Suprapubic skin (tissue), 3 donors: ENCODE measurements around the gene PLXNC1.

Experiments used
- POLR2A ChIP-seq, 2 donors: fragments of 450-650 bp; IDR thresholded peaks; one replicate each; pipeline ENCODE4 v1.6.1; 2017; ENCODE audit warnings: antibody characterized with exemption in 2 of 2, mild to moderate bottlenecking in 2 of 2, moderate library complexity in 2 of 2
- TF ChIP-seq, protein P1 (sequence below), 2 donors: fragments of 200-600 bp in 1 of 2; fragments of 450-650 bp in 1 of 2; sonication (generic) in 1 of 2; IDR thresholded peaks; one replicate each; pipeline ENCODE4 v1.5.1; 2016 to 2019; ENCODE audit warnings: antibody characterized with exemption in 2 of 2, mild to moderate bottlenecking in 1 of 2, moderate library complexity in 1 of 2

DNA sequence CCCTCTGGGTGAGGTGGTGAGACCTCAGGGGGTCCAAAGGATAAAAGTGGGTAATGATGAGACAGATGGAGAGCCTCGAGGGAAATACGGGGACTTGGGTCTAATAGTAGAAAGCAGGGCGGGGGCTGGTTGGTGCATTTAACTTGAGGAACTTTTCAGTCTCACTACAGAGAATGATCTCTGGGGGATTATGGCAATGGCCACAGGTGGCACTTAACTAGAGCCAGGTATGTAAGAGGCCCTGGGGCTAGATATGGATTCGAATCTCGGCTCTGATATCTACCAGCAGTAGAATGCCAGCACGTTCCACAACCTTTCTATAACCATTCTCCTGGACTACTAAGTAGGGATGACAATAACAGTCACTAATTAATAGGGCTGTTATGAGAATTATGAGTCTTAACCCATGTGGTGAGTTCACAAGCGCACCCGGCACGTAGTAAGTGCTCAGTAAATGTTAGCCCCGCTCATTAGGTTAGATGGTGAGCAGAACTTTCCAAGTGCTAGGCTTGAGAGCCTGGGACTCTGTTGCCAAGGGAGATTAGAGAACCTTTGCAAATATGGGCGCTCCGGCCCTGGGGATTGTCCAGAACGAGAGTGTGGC is 888 bp upstream of the PLXNC1 start:
- TF ChIP-seq, protein P1, sequence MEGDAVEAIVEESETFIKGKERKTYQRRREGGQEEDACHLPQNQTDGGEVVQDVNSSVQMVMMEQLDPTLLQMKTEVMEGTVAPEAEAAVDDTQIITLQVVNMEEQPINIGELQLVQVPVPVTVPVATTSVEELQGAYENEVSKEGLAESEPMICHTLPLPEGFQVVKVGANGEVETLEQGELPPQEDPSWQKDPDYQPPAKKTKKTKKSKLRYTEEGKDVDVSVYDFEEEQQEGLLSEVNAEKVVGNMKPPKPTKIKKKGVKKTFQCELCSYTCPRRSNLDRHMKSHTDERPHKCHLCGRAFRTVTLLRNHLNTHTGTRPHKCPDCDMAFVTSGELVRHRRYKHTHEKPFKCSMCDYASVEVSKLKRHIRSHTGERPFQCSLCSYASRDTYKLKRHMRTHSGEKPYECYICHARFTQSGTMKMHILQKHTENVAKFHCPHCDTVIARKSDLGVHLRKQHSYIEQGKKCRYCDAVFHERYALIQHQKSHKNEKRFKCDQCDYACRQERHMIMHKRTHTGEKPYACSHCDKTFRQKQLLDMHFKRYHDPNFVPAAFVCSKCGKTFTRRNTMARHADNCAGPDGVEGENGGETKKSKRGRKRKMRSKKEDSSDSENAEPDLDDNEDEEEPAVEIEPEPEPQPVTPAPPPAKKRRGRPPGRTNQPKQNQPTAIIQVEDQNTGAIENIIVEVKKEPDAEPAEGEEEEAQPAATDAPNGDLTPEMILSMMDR (IDR thresholded peaks at IDR 0.05): no peak
- no peak for TF ChIP-seq POLR2A (IDR thresholded peaks at IDR 0.05)
